ENCODE measurements around the gene HES2. TPM values are rescaled to one million over a fixed set of nuclear protein-coding genes. Genes with fewer than 3 reads are reported as not detected.
"Not testable (repeated sequence)": the region's sequence is repeated elsewhere in the genome, so short reads cannot be mapped to it uniquely, and the experiment has no call there.

Gene HES2
- total RNA-seq, 1 experiment from 2014 or later, result under 0.01 TPM

GRCh38 chr1:6437012-6437700 is 17.4 kb upstream of the HES2 start:
- peak; percentile 26 for DNase-seq (ENCODE audit: low read depth)

- not testable (repeated sequence) for DNase-seq (ENCODE audit: low read depth)
Measured at GRCh38 chr1:6436277-6436676, 16.6 kb upstream of the HES2 start.

- no peak for DNase-seq (ENCODE audit: low read depth)
Measured at GRCh38 chr1:6435547-6435946, 15.8 kb upstream of the HES2 start.

GRCh38 chr1:6435129-6435528 is 15.4 kb upstream of the HES2 start:
- DNase-seq (ENCODE audit: low read depth), result no peak

GRCh38 chr1:6434186-6434585 is 14.5 kb upstream of the HES2 start:
- no peak for DNase-seq (ENCODE audit: low read depth)

- not testable (repeated sequence) for DNase-seq (ENCODE audit: low read depth)
Measured at GRCh38 chr1:6431645-6432579, 12.2 kb upstream of the HES2 start.

GRCh38 chr1:6429660-6430411 is 10.1 kb upstream of the HES2 start:
- DNase-seq (ENCODE audit: low read depth), result not testable (repeated sequence)

GRCh38 chr1:6428453-6428852 is 8.7 kb upstream of the HES2 start:
- not testable (repeated sequence) for DNase-seq (ENCODE audit: low read depth)

- no peak for DNase-seq (ENCODE audit: low read depth)
Measured at GRCh38 chr1:6427441-6428390, 8.0 kb upstream of the HES2 start.

- no peak for DNase-seq (ENCODE audit: low read depth)
Measured at GRCh38 chr1:6426972-6427350, 7.2 kb upstream of the HES2 start.

- DNase-seq (ENCODE audit: low read depth), result no peak
Measured at GRCh38 chr1:6426277-6426971, 6.7 kb upstream of the HES2 start.

- DNase-seq (ENCODE audit: low read depth), result no peak
Measured at GRCh38 chr1:6425658-6426057, 5.9 kb upstream of the HES2 start.

- no peak for DNase-seq (ENCODE audit: low read depth)
Measured at GRCh38 chr1:6424619-6425593, 5.2 kb upstream of the HES2 start, which contains the start of gene ESPN. TSS of gene ESPN (plus strand) at chr1:6424776. CDS start at chr1:6424956, 180 bp downstream.

- no peak for DNase-seq (ENCODE audit: low read depth)
Measured at GRCh38 chr1:6424000-6424565, 4.4 kb upstream of the HES2 start.

GRCh38 chr1:6423321-6423999 is 3.7 kb upstream of the HES2 start:
- peak; percentile 75 for DNase-seq (ENCODE audit: low read depth)

GRCh38 chr1:6421266-6421665 is 1.5 kb upstream of the HES2 start:
- DNase-seq (ENCODE audit: low read depth), result no peak

- DNase-seq (ENCODE audit: low read depth), result no peak
Measured at GRCh38 chr1:6420454-6421042, 829 bp upstream of the HES2 start.

- no peak for DNase-seq (ENCODE audit: low read depth)
Measured at GRCh38 chr1:6419397-6419803, 319 bp downstream of the HES2 start.
